Fibroblast of skin of scalp (primary cell): Measurements from ENCODE around the gene EIF3D.
A peak's percentile ranks its signal among the peaks of the same experiment; 100 is the strongest.

Experiments
- DNase-seq: peaks from one replicate; pipeline ENCODE4 v3.0.0-alpha.2; 2013

EIF3D gene

GRCh38 chr22:36505998-36506635 lies 22.8 kb downstream of the EIF3D start:
- DNase-seq: no peak

- no peak for DNase-seq
These were observed 30.9 kb downstream of the EIF3D start for GRCh38 chr22:36497910-36498665.

- DNase-seq: no peak
These were observed 35.3 kb downstream of the EIF3D start for GRCh38 chr22:36493690-36494110.

GRCh38 chr22:36492109-36492508 lies 36.9 kb downstream of the EIF3D start:
- no peak for DNase-seq

- DNase-seq: no peak
These were observed 37.8 kb downstream of the EIF3D start for GRCh38 chr22:36491155-36491554.

GRCh38 chr22:36486619-36487384 lies 42.2 kb downstream of the EIF3D start:
- DNase-seq: peak; percentile 69

- peak; percentile 98 for DNase-seq
These were observed 47.4 kb downstream of the EIF3D start, which contains the start of gene TXN2 for GRCh38 chr22:36481393-36482168. TSS of gene TXN2 (minus strand) at chr22:36481640. CDS start at chr22:36480837, 803 bp downstream.

- DNase-seq: no peak
These were observed 48.0 kb downstream of the EIF3D start for GRCh38 chr22:36480941-36481392.

GRCh38 chr22:36478966-36479365 lies 50.0 kb downstream of the EIF3D start:
- DNase-seq: no peak

- no peak for DNase-seq
These were observed 53.6 kb downstream of the EIF3D start for GRCh38 chr22:36475341-36475740.

GRCh38 chr22:36472689-36473088 lies 56.3 kb downstream of the EIF3D start:
- no peak for DNase-seq

- DNase-seq: peak; percentile 48
These were observed 57.6 kb downstream of the EIF3D start for GRCh38 chr22:36471341-36471821.

GRCh38 chr22:36470994-36471331 lies 58.0 kb downstream of the EIF3D start:
- peak; percentile 58 for DNase-seq

GRCh38 chr22:36470162-36470993 lies 58.6 kb downstream of the EIF3D start:
- DNase-seq: peak; percentile 88

GRCh38 chr22:36469094-36469710 lies 59.8 kb downstream of the EIF3D start:
- DNase-seq: no peak

- peak; percentile 98 for DNase-seq
These were observed 61.0 kb downstream of the EIF3D start for GRCh38 chr22:36467946-36468345.

GRCh38 chr22:36467042-36467810 lies 61.7 kb downstream of the EIF3D start:
- peak; percentile 91 for DNase-seq

GRCh38 chr22:36466258-36466657 lies 62.7 kb downstream of the EIF3D start:
- DNase-seq: no peak

GRCh38 chr22:36465232-36466021 lies 63.5 kb downstream of the EIF3D start:
- peak; percentile 97 for DNase-seq
